GM19397 (cell line): ENCODE measurements around the gene SEPTIN8.

Experiments
- ATAC-seq: cut with Tn5 transposase; IDR thresholded peaks from one replicate; pipeline ENCODE4 v1.9.1; 2021; ENCODE audit warnings: mild to moderate bottlenecking, moderate library complexity; ENCODE audit not compliant: unreplicated experiment

Gene SEPTIN8

GRCh38 chr5:132777209-132778069 lies at the start of gene SEPTIN8:
SEPTIN8 (minus strand) TSS chr5:132777239; CDS start chr5:132777137, 102 bp downstream.
- peak; percentile 63 for ATAC-seq

GRCh38 chr5:132826424-132827082 lies 49.5 kb upstream of the SEPTIN8 start:
- no peak for ATAC-seq

- ATAC-seq, result no peak
These were observed 48.9 kb upstream of the SEPTIN8 start for GRCh38 chr5:132825834-132826391.

- no peak for ATAC-seq
These were observed 48.2 kb upstream of the SEPTIN8 start for GRCh38 chr5:132825033-132825833.

- no peak for ATAC-seq
These were observed 47.4 kb upstream of the SEPTIN8 start for GRCh38 chr5:132824426-132824825.

GRCh38 chr5:132823481-132824050 lies 46.5 kb upstream of the SEPTIN8 start:
- no peak for ATAC-seq

GRCh38 chr5:132822650-132823480 lies 45.8 kb upstream of the SEPTIN8 start:
- ATAC-seq, result no peak

- no peak for ATAC-seq
These were observed 44.8 kb upstream of the SEPTIN8 start for GRCh38 chr5:132821791-132822190.

- no peak for ATAC-seq
These were observed 44.3 kb upstream of the SEPTIN8 start for GRCh38 chr5:132821350-132821749.

GRCh38 chr5:132820162-132820754 lies 43.2 kb upstream of the SEPTIN8 start:
- ATAC-seq, result peak; percentile 53

- ATAC-seq, result no peak
These were observed 42.4 kb upstream of the SEPTIN8 start for GRCh38 chr5:132819468-132819867.

- no peak for ATAC-seq
These were observed 40.0 kb upstream of the SEPTIN8 start for GRCh38 chr5:132817011-132817410.

GRCh38 chr5:132816554-132816953 lies 39.5 kb upstream of the SEPTIN8 start:
- ATAC-seq, result no peak

- ATAC-seq, result no peak
These were observed 39.0 kb upstream of the SEPTIN8 start for GRCh38 chr5:132816083-132816482.

- no peak for ATAC-seq
These were observed 38.4 kb upstream of the SEPTIN8 start for GRCh38 chr5:132815454-132815853.

GRCh38 chr5:132814503-132815294 lies 37.7 kb upstream of the SEPTIN8 start:
- no peak for ATAC-seq

- ATAC-seq, result no peak
These were observed 36.8 kb upstream of the SEPTIN8 start for GRCh38 chr5:132813599-132814502.
